Measurements from ENCODE around the gene CAPN5.
A peak's percentile ranks its signal among the peaks of the same experiment; 100 is the strongest.
"Not testable (repeated sequence)": the region's sequence is repeated elsewhere in the genome, so short reads cannot be mapped to it uniquely, and the experiment has no call there.

CAPN5 gene

DNA sequence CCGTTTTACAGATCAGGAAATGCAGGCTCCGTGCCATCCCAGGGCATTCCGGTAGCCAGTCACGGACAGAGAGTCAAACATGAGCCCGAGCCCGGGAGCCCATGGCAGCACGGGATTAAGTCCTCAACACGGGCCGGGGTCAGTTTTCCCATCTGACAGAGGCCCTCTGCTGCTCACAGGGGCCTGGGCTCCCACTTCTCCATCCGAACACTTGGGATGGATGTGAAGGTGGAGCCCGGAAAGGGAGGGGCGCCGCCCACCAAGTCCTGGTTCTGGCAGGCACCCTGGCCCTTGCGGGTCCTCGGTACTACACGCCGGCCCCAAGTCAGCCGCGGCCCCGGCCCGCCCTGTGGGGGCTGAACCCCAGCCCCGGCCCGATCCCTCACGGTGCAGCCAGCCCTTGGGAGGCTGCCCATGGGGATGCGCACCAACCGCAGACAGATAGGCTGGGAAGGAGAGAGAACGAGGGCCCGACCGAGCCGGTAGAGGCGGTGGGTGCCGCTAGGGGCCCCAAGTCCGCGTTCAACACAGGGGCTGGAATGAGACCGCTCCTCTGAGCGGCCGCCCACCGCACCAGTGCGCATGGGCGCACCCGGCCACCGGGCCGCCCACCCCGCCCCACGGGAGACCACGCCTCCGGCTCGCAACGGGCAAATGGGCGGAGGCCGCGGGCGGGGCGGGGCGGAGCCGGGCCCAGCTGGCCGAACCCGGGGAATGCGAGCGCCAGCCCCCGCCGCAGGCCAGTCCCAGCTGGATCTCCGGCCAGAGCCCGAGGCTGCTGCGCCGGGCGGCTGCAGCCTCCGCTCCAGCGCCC is at the start of gene CAPN5:
Gene CAPN5, plus strand, starts transcription at position 743 of the 814 bp plus-strand sequence. CDS start 17,916 bp downstream, outside the sequence.
- DNase-seq (ENCODE audit: low spot score): peak; percentile 88

DNA sequence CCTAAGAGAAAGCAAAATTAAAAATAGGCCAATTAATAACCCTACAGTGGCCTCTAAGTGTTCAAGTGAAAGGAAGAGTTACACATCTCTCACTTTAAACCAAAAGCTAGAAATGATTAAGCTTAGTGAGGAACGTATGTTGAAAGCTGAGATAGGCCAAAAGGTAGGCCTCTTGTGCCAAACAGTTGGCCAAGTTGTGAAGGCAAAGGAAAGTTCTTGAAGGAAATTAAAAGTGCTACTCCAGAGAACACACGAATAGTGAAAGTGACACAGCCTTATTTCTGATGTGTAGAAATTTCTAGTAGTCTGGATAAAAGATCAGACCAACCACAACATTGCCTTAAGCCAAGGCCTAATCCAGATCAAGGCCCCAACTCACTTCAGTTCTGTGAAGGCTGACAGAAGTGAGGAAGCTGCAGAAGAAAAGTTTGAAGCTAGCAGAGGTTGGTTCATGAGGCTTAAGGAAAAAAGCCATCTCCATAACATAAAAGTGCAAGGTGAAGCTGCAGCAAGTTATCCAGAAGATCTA is 48.3 kb upstream of the CAPN5 start:
- DNase-seq (ENCODE audit: low spot score): not testable (repeated sequence)

DNA sequence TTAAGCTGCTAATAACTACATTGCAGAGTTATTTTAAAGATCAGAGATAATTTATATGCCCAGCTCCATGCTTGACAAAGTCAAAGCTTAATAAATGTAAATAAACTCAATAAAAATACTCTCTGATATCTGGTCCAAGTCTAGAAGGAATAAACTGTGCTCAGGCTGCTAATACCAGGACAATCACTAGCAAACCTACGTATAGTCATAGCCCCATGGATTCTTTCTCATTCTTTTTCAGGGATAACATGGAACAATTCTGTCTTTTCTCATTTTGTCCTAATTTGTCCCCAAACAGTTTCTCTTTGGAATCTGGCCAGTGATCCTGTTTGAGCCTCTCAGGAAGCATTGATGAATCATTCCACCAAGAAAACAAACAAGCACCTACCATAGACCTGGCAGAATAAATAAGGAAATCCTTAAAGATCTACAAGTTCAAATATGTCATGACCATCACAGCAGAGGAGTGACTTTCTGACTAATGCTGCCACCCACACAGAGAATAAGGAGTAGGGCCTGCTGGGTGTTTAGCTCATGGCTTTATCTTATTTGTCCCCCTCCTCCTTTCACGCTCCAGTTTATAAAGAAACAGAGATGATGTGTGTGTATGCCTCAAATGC is 46.7 kb upstream of the CAPN5 start:
- DNase-seq (ENCODE audit: low spot score): no peak

DNA sequence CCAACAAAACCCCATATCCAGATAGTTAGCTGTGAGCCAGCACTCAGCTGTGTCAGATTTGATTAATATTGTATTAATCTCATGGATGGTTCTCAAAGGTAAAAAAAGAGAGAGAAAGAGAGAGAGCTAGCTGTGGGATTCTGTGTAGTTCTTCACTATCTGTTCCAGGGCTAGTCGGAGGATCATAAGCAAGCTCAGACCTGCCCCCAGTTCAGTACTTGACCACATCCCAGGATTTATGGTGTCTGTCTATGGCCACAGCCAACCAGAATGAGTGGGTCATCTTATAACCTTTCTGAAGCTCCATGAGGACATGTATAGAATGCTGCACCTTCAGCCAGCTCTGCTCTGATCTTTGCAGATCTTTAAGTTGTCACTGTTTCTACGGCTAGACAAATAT is 46.0 kb upstream of the CAPN5 start:
- no peak for DNase-seq (ENCODE audit: low spot score)

DNA sequence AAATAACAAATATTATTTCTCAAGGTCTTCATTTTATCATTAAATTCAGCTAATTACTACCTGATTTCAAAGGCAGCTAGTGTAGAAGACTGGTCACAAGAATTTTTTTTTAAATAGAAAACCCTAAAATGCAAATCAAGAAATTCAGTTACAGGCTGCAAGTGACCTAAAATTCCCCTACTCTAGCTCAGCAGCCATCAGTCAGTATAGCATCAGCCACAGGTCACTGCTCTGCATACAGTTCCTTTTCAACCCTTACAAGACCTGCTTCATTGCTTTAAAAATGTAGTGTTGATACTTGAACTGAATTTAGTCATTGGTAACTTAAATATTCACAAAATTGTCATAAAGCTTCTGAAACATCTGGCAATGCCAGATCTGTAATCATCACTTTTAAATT is 42.0 kb upstream of the CAPN5 start:
- DNase-seq (ENCODE audit: low spot score): no peak

DNA sequence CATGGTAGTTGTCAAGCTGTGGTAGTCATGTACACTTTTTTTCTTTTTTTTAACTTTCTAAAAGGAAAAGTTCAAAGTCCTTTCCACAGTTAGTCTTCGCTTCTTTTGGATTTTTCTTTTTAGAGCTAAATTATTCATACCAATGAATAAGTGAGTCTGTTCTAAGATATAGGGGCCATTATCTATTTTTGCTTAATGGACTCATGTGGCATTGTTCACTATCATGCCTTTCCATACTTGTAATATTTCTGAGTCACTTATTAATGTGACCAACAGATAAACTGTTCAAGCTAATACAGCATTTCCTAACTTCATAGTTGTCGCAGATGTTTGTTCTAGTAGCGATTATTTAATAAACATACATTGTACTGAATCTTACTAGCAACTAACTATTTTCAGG is 40.5 kb upstream of the CAPN5 start:
- DNase-seq (ENCODE audit: low spot score): no peak

DNA sequence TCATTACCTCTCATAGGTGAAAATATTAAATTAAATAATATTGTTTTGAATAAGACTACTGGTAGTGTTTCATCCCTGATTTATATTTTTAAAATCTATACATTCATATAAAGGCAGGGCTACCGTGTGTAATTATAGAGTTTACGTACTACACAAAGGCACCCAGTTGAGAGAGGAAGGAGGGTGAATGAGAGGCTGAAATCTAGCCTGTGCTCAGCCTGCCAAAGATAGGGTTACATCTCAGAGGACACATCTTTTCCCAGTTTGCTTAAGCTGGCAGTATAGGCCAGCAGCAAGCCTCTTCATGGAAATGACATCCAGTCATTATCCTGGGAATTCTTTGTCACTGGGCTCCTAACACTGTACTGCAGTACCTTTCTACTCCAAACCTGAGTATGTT is 40.0 kb upstream of the CAPN5 start:
- no peak for DNase-seq (ENCODE audit: low spot score)

DNA sequence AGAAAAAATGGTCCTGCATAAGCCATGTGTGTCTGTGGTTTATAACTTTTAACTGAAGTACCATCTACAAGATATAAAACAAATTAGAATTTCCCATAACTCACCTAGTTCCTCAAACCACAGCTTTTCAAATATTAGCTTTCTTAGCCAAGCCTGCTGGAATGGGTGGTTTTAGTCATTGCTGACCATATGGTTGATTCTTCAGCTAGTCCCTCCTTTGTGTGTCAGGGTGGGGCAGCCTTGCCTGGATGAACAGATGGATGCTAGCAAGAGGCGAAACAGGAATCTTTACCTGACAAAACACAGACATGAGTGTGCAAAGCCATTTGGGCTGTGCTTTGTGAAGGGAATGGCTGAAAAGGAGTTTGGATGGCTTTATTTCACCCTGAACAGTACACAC is 39.5 kb upstream of the CAPN5 start:
- DNase-seq (ENCODE audit: low spot score): no peak

GRCh38 chr11:77029829-77030228 is 36.9 kb upstream of the CAPN5 start:
- no peak for DNase-seq (ENCODE audit: low spot score)

DNA sequence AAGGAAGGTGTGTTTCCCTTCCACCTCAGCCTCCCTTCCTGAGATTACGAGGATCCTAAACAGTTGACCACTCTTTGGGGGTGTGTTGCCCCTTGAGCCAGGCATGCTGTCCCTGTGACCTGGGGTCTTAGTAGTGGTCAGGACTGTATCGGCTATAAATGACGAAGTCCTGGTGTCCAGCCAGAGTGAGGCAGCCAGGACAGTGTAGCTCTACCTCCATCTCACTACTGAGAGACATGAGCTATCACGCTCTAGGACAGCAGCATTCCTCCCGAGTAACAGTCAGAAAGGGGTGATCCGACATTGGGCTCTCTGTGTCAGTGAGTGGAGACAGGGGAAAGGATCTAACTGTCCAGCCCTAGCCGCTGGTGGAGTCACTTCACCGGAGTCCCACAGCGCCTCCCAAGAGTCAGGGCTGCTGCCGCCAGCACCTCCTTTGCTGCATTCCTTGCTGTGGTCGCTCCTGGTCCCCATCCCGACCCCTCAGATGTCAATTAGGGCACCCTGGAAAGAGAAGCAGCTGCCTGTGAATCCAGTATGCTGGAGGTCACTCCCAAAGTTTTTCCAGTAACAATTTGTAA is 35.8 kb upstream of the CAPN5 start:
- DNase-seq (ENCODE audit: low spot score): no peak

DNA sequence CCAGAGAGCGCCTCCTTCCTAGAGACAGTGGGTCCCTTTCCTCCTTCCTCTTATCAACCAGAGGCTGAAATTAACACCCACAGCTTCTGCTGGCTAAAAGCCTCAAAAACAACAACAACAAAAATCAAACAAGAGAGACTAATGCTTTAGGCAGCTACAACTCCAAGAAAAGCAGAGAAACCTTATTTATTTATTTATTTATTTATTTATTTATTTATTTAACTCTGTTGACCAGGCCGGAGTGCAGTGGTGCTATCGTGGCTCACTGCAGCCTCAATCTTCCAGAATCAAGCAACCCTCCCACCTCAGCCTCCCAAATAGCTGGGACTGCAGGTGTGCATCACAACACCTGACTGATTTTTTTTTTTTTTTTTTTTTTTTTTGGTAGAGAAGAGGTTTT is 35.2 kb upstream of the CAPN5 start:
- no peak for DNase-seq (ENCODE audit: low spot score)

GRCh38 chr11:77035039-77035438 is 31.7 kb upstream of the CAPN5 start:
- no peak for DNase-seq (ENCODE audit: low spot score)

GRCh38 chr11:77035580-77035979 is 31.2 kb upstream of the CAPN5 start:
- no peak for DNase-seq (ENCODE audit: low spot score)

DNA sequence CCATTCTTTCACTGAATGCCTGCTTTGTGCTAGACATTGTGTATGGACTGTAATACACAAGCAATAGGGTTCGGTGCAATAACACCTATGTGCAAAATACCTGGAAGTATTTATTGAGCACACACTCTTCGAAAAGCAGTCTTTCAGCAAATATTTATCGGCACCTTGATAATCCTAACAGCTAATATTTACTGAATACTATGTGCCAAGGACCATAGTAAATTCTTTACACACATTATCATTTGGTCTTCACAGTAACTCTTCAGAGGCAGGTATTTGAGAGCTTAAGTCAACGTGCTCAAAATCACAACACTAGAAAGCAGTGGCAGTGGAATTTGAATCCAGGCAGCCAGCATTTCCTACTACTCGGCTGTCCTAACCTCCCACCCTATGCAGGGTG is 30.4 kb upstream of the CAPN5 start:
- no peak for DNase-seq (ENCODE audit: low spot score)

GRCh38 chr11:77037057-77037456 is 29.7 kb upstream of the CAPN5 start:
- DNase-seq (ENCODE audit: low spot score): no peak

DNA sequence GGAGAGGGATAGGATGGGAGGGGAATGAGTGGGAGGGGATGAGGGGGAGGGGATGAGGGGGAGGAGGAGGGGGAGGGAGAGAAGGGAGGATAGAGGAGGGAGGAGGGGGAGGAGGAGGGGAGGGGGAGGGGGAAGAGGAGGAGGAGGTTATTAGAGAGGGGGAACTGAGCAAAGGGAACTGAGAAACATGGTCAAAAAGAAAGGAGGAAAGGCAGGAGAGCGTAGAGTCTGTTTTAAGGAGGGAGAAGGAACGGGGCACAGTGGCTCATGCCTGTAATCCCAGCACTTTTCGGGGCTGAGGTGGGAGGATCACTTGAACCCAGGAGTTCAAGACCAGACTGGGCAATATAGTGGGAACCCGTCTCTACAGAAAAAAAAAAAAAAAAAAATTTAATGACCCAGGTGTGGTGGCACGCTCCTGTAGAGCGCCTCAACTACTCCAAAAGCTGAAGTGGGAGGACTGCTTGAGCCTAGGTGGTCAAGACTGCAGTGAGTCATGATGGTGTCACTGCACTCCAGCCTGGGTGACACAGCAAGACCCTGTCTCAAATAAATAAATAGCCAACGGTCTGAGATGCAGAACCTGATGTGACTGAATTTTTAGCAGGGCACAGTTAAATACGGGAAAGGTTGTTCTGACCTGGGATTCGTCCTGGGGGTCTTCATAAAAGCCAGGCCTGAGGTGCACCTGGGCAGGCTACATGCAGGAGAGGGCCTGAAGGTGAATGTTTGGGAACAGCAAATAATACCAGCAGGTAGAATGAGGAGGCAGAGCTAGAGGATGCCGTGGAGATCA is 28.5 kb upstream of the CAPN5 start:
- no peak for DNase-seq (ENCODE audit: low spot score)

DNA sequence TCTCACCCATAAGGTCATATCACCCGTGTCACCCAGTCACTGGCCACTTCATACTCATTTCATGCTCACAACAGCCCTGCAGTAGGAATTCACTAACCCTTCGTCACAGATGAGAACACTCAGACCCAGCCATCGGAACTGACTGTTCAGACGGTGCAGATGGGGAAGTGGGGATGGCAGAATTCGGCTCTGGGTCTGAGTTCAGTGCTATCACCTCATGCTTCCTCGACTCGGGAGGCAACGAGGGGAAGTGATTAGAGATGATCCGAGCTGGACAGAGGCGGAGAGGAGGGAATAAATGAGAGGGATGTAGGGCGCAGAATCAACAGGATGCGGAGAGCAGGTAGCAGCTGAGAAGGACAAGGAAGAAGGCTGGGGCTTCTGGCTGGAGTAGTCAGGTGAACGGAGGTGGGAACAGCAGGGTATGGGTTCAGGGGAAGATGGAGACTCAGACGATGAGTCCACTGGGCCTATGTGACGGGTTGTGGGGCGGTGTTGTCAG is 27.9 kb upstream of the CAPN5 start:
- no peak for DNase-seq (ENCODE audit: low spot score)

DNA sequence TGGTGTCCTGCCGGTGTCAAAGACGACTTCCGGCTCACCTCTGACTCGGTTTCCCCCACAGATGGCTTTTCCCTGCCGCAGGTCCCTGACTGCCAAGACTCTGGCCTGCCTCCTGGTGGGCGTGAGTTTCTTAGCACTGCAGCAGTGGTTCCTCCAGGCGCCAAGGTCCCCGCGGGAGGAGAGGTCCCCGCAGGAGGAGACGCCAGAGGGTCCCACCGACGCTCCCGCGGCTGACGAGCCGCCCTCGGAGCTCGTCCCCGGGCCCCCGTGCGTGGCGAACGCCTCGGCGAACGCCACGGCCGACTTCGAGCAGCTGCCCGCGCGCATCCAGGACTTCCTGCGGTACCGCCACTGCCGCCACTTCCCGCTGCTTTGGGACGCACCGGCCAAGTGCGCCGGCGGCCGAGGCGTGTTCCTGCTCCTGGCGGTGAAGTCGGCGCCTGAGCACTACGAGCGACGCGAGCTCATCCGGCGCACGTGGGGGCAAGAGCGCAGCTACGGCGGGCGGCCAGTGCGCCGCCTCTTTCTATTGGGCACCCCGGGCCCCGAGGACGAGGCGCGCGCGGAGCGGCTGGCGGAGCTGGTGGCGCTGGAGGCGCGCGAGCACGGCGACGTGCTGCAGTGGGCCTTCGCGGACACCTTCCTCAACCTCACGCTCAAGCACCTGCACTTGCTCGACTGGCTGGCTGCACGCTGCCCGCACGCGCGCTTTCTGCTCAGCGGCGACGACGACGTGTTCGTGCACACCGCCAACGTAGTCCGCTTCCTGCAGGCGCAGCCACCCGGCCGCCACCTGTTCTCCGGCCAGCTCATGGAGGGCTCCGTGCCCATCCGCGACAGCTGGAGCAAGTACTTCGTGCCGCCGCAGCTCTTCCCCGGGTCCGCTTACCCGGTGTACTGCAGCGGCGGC is 27.0 kb upstream of the CAPN5 start:
- no peak for DNase-seq (ENCODE audit: low spot score)

- DNase-seq (ENCODE audit: low spot score): no peak
Observed at GRCh38 chr11:77040401-77040777, 26.4 kb upstream of the CAPN5 start.

- no peak for DNase-seq (ENCODE audit: low spot score)
Observed at GRCh38 chr11:77040889-77041288, 25.9 kb upstream of the CAPN5 start.

- DNase-seq (ENCODE audit: low spot score): no peak
Observed at GRCh38 chr11:77042111-77042726, 24.6 kb upstream of the CAPN5 start.

Data from HuH-7.5 (cell line).